Breast epithelium (tissue), 4 donors: ENCODE results near the gene GSTCD. TPM values are rescaled to one million over a fixed set of nuclear protein-coding genes. Genes with fewer than 3 reads are reported as not detected.
"Not testable (repeated sequence)": the region's sequence is repeated elsewhere in the genome, so short reads cannot be mapped to it uniquely, and the experiment has no call there.

Experiments
- DNase-seq, 2 donors: peaks; one replicate each; pipeline ENCODE4 v3.0.0-alpha.2; 2019; ENCODE audit warnings: low spot score in 2 of 2
- H3K27ac ChIP-seq, 2 donors: fragments of 200-600 bp; sonication (generic) in 1 of 2; one replicate each; pipeline ENCODE4 v1.5.1; 2016 to 2019; ENCODE audit warnings: mild to moderate bottlenecking in 1 of 2
- H3K27me3 ChIP-seq, 2 donors: fragments of 200-600 bp; sonication (generic) in 1 of 2; one replicate each; pipeline versions ENCODE4 v1.5.1 to v1.6.0; 2017 to 2019; ENCODE audit warnings: control low read depth in 1 of 2, mild to moderate bottlenecking in 1 of 2
- H3K36me3 ChIP-seq: fragments of 200-600 bp; one replicate; pipeline ENCODE4 v1.5.1; 2019
- H3K4me1 ChIP-seq, 2 donors: fragments of 200-600 bp; sonication (generic); one replicate each; pipeline ENCODE4 v1.5.1; 2016 to 2019; ENCODE audit warnings: control low read depth in 1 of 2
- H3K4me3 ChIP-seq, 3 donors: fragments of 200-600 bp; sonication (generic); 1 replicate in 2 of 3; 2 replicates in 1 of 3; pipeline ENCODE4 v1.5.1; 2016 to 2019; ENCODE audit warnings: mild to moderate bottlenecking in 3 of 3, moderate library complexity in 2 of 3
- H3K9me3 ChIP-seq, 2 donors: fragments of 200-600 bp; sonication (generic) in 1 of 2; one replicate each; pipeline ENCODE4 v1.5.1; 2016 to 2019; ENCODE audit warnings: control low read depth in 1 of 2
- CTCF ChIP-seq, 3 donors: fragments of 450-650 bp; IDR thresholded peaks; one replicate each; pipeline ENCODE4 v1.5.1; 2016 to 2017; ENCODE audit warnings: antibody characterized with exemption in 3 of 3, mild to moderate bottlenecking in 3 of 3, moderate library complexity in 3 of 3
- POLR2A ChIP-seq: fragments of 450-650 bp; IDR thresholded peaks from one replicate; pipeline ENCODE4 v1.6.1; 2016; ENCODE audit warnings: antibody characterized with exemption, mild to moderate bottlenecking, moderate library complexity
- POLR2AphosphoS5 ChIP-seq, 3 donors: sonication (generic); formaldehyde crosslinking; IDR thresholded peaks; one replicate each; pipeline ENCODE4 v1.6.1; 2017; ENCODE audit warnings: antibody characterized with exemption in 3 of 3
- intact Hi-C: fragments of 100-400 bp; cut with DNase I; formaldehyde crosslinking; loops from one replicate; pipeline ENCODE4 v1.15.1; 2023; ENCODE audit warnings: low total_unique reads
- total RNA-seq, 3 donors: library from RNA; depleted of rRNA; stranded (reverse); fragments of >200 nt; gene quantifications; one replicate each; pipeline ENCODE4 v1.1.0, GENCODE V29; 2016

The GSTCD gene
- total RNA-seq, 3 donors from 2014 or later = 9.0 to 23.3 (median 18.7) TPM

- Histone ChIP-seq H3K27me3 (no peaks in the 10 kb centered on the region), H3K27ac (no peak overlapping the region), H3K4me3 (no peak overlapping the region), H3K36me3 (no peaks in the 10 kb centered on the region), H3K4me1 (no peaks in the 10 kb centered on the region), H3K9me3 (peaks cover 4 to 16% of the 10 kb centered on the region in 2 donors)
- intact Hi-C loops = no loop called here
- no peak for TF ChIP-seq POLR2A
- TF ChIP-seq CTCF (IDR thresholded peaks at IDR 0.05) = no peak
- no peak for TF ChIP-seq POLR2AphosphoS5 (IDR thresholded peaks at IDR 0.05)
- DNase-seq = no peak
These were observed 142.6 kb downstream of the GSTCD start for GRCh38 chr4:105851196-105851595.

- DNase-seq, H3K27me3 ChIP-seq, H3K36me3 ChIP-seq, H3K4me1 ChIP-seq, intact Hi-C loops, H3K4me3 ChIP-seq, H3K27ac ChIP-seq: not testable (repeated sequence)
- H3K9me3 ChIP-seq = peaks cover 4 to 21% of the 10 kb centered on the region in 2 donors
These were observed 143.6 kb downstream of the GSTCD start for GRCh38 chr4:105852230-105852629.

- H3K9me3 ChIP-seq = peaks cover 14 to 30% of the 10 kb centered on the region in 2 donors
These were observed 150.0 kb downstream of the GSTCD start for GRCh38 chr4:105858466-105859040.

GRCh38 chr4:105859233-105859632 is 150.6 kb downstream of the GSTCD start:
- H3K4me3 ChIP-seq = no peak overlapping the region
- TF ChIP-seq POLR2AphosphoS5 (IDR thresholded peaks at IDR 0.05) (no peak), CTCF (IDR thresholded peaks at IDR 0.05) (no peak), POLR2A (no peak)
- H3K27ac ChIP-seq = no peak overlapping the region
- no peaks in the 10 kb centered on the region for H3K4me1 ChIP-seq
- peaks cover 14 to 30% of the 10 kb centered on the region in 2 donors for H3K9me3 ChIP-seq
- intact Hi-C loops = no loop called here
- H3K36me3 ChIP-seq = no peaks in the 10 kb centered on the region
- H3K27me3 ChIP-seq = no peaks in the 10 kb centered on the region
- DNase-seq = no peak

More at GRCh38 chr4:105858466-105859040, 150.0 kb downstream of the GSTCD start:
- no peak for DNase-seq
- Histone ChIP-seq H3K4me1 (no peaks in the 10 kb centered on the region), H3K27me3 (no peaks in the 10 kb centered on the region), H3K27ac (no peak overlapping the region), H3K4me3 (no peak overlapping the region), H3K36me3 (no peaks in the 10 kb centered on the region)
- intact Hi-C loops = no loop called here
- no peak for TF ChIP-seq CTCF (IDR thresholded peaks at IDR 0.05)
- TF ChIP-seq POLR2AphosphoS5 (IDR thresholded peaks at IDR 0.05) = no peak
- no peak for TF ChIP-seq POLR2A

- intact Hi-C loops = no loop called here
- Histone ChIP-seq H3K27ac (no peak overlapping the region), H3K36me3 (no peaks in the 10 kb centered on the region), H3K4me3 (no peak overlapping the region), H3K27me3 (no peaks in the 10 kb centered on the region), H3K9me3 (no peaks in the 10 kb centered on the region), H3K4me1 (no peaks in the 10 kb centered on the region)
- DNase-seq = no peak
- TF ChIP-seq POLR2A (no peak), CTCF (IDR thresholded peaks at IDR 0.05) (no peak), POLR2AphosphoS5 (IDR thresholded peaks at IDR 0.05) (no peak)
These were observed 162.4 kb downstream of the GSTCD start for GRCh38 chr4:105870963-105871362.

- intact Hi-C loops = no loop called here
- Histone ChIP-seq H3K27me3 (no peaks in the 10 kb centered on the region), H3K4me1 (no peaks in the 10 kb centered on the region), H3K9me3 (no peaks in the 10 kb centered on the region), H3K36me3 (no peaks in the 10 kb centered on the region), H3K4me3 (no peak overlapping the region), H3K27ac (no peak overlapping the region)
- no peak for TF ChIP-seq POLR2A
- no peak for TF ChIP-seq POLR2AphosphoS5 (IDR thresholded peaks at IDR 0.05)
- no peak for TF ChIP-seq CTCF (IDR thresholded peaks at IDR 0.05)
- DNase-seq = no peak
These were observed 163.4 kb downstream of the GSTCD start for GRCh38 chr4:105871997-105872396.
